Cardiac ventricle fibroblast (primary cell): ENCODE data around the gene UBXN1. TPM values are rescaled to one million over a fixed set of nuclear protein-coding genes. Genes with fewer than 3 reads are reported as not detected.

Experiments
- total RNA-seq: library from RNA; depleted of rRNA; stranded (reverse); fragments of >200 nt; gene quantifications from 2 replicates; pipeline ENCODE4 v1.2.3, GENCODE V29; 2015

Gene UBXN1
- total RNA-seq: 115 and 150 TPM in 2 replicates

DNA sequence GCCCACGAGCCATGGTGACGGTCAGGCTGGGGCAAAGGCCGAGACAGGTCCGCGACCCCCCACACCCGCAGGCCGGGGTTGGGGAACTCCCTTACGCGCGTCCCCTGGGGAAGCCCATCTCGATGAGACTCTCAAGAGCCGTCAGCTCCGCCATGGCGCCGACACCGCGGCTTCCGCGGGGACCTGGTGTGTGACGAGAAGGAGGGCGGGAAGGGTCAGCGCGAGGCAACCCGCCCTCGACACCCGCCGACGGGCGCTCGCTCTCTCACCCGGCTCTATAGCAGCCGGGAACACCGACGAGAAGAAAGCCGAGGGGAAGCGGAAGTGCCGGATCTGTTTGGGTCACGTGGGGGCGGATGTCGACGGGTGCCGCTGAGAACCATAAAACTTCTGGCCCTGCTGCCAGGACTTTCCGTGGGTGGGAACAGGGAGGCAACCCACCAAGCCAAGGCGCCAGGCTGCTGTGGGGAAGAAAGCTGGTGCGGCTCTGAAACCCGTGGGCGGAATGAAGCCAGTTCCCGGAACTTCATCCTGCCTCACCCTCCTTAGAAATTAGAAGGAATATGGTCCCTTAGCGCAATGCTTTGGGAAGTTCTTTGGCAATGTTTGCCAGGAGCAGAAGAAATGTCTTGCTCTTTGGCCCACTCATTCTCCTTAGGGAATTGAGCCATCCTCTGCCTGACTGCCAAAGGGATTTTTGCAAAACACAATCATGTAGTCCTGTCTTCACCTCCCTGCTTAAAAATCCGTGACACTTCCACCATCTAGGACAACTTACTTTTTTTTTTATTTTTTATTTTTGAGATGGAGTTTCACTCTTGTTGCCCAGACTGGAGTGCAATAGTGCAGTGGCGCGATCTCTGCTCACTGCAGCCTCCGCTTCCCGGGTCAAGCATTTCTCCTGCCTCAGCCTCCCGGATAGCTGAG lies at the start of gene UBXN1:
TSS of gene UBXN1 (minus strand) at position 304 of the 927 bp plus-strand sequence. CDS start at position 154, 150 bp downstream.

DNA sequence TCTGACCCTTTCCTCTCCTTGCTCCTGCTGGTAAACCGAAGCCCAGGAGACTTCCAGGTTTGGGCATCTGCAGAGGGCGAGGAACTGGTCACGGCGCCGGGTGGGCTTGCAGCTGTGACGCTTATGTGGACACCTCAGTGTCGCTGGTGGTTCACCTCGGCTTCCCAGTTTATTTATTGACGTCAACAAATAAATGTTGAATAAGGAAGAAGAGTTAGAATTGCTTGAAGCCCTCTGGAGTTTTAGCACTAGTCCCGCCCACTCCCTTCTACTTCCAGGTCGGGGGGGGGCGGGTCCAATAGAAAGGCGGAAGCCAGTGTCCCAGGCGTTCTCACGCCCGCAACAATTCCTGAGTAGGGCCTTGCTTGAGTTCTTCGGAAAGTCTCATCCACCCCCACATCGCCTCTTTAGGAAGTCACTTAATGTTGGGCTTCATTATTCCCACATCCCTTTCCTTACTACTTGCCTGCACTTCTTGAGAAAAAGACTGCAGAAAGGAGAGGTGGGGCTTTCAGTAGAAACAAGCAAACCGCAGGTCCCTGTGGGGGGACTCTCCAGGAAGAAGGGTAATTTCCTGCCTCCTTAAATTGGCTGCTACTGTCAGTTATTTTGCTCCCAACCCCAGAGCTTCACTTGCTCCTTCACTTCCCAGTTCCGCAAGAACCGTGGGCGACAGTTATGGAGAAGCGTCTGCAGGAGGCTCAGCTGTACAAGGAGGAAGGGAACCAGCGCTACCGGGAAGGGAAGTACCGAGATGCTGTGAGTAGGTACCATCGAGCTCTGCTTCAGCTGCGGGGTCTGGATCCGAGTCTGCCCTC lies 49.5 kb upstream of the UBXN1 start, which contains the start of gene TTC9C:
TSS of gene TTC9C (plus strand) at position 316 of the 818 bp plus-strand sequence. CDS start at position 679, 363 bp downstream.

DNA sequence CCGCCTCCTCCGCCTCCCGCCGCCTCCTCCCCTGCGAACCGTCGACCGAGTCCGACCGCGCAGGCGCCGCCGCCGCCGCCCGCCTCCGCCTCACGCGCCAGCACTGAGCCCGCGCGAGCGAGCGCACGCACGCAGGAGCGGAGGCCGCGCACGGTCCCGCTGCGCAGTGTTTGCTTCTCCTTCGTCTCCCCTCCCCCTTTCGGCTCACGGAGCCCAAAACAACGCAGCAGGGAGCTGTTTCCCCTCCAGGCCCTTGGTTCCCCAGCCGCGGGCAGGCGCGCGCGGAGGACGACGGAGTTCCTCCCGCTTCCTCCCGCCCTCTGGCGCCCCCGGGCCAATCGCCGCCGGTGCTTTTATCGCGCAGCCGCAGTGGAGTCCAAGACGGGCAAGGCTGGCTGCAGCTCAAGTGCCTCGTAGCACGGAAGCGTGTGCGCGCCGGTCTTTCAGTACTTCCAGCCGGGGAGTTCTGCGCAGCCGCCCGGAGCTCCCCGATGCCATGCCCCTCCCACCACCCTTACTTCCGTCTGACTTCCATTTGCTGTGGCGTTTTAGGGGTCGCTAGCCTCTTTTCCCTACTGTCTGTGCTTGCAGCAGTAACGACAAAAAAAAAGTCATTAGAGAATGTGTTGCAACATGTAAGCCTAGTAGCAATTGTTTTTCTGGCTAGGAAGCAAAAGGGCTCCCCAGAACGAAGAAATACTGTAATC lies 48.4 kb upstream of the UBXN1 start, which contains the start of gene HNRNPUL2:
TSS of gene HNRNPUL2 (minus strand) at position 293 of the 707 bp plus-strand sequence. CDS start 301 bp downstream, outside the sequence.

DNA sequence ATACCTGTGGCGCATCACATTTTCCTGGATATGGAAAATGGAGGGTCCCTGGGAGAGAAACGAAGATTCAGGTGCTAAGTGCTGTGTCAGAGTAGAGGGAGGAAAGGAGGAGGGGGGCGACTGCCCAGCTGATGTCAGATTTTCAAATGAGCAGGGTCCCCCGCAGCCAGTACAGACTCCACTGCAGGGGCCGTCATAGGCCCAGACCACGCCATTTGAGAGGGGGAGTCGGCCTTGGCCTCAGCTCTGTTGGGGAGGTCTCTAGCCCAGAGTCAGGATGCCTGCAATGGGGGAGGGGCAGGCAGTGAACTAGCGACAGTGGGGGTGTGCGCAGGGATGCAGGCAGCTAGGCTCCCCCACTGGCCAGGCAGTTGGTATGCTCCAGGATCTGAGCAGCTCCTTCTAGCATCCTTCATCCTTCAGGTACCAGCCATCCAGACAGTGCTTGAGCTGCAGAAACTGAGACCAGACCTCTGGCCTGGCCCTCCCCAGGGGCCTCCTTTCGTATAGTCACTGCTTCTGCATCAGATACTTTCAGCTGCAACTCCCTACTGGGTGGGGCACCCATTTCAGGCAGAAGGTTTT lies 28.5 kb upstream of the UBXN1 start, which contains the start of the genes BSCL2 and GNG3:
TSS of gene BSCL2 (minus strand) at position 148 of the 585 bp plus-strand sequence. CDS start 229 bp downstream, outside the sequence.
TSS of gene GNG3 (plus strand) at position 400 of the 585 bp plus-strand sequence. CDS start 620 bp downstream, outside the sequence.

GRCh38 chr11:62689421-62690183 lies 10.7 kb upstream of the UBXN1 start, which contains the start of gene LRRN4CL:
Gene LRRN4CL (minus strand): TSS chr11:62689530. CDS start chr11:62688508, 1,022 bp downstream.

GRCh38 chr11:62671608-62672389 lies 7.1 kb downstream of the UBXN1 start, which contains the start of the genes LBHD1 and UQCC3:
Gene LBHD1 (minus strand): TSS chr11:62672267. CDS start chr11:62670031, 2,236 bp downstream.
Gene UQCC3 (plus strand): TSS chr11:62671673. CDS start chr11:62671746, 73 bp downstream.

DNA sequence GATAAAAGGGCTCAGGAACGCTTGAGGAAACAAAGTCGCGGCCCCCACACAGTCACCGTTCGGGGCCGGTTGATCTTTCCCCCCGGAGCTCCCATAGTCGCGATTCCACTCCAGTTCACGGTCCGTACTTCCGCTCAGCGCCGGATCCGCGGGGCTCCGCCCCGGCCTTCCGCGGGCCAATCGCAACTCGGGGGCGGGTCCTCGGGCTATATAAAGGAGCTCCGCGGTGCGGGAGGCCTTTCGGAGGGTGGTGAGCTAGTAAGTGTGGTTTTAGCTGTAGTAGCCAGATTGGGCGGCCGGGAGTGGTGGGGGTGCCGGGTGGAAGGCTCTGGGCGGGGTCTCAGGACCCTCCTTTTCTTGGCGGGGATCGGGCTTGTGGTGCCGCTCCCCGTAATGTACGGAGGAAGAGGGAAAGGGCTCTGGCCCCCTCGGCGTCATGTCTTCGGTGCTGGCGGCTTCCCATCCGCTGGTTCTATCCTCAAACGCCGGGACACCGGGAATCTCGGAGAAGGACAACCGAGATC lies 13.7 kb downstream of the UBXN1 start, which contains the start of the genes C11orf98 and CSKMT:
TSS of gene C11orf98 (minus strand) at position 136 of the 524 bp plus-strand sequence. CDS start at position 95, 41 bp downstream.
TSS of gene CSKMT (plus strand) at position 238 of the 524 bp plus-strand sequence. CDS start 568 bp downstream, outside the sequence.

DNA sequence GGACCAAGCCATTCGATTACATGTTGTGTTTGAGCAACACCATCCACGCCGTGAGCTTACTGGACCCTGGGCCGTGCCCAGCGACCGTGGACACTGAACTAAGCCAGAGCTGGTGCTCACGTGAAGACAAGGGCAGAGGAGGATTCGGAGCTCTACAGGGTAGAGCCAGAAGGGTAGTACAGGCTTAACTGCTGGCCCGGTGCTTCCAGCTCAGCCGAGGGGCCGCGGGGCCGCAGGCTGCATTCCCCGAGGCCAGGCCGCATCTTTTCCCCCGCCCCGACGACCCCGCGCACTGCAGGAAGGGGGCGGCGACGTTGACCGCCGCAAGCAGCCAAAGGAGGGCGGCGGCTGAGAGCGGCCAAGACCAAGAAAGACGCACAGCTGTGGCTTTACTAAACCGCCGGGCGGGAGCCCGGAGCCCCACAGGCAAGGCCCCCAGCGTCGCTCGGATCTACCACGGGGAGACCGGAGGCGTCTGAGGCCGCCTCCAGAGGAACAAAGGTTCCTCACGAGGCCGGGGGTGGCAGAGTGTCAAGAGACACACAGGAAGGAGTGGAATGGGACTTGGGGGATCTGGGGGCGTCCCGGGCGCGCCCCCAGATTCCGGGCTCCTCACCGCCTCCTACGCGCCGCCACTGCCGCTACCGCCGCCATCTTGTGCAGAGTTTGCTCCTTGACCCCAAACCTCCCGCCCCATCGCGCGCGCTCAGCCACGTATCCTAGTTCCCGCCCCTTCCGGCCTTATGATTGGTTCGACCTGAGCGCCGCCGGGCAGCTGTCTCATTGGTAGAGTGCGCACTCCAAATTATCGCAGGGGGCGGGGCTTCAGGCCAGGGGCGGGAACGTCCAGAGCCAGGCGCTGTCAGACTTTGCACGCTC lies 32.7 kb downstream of the UBXN1 start, which contains the start of gene GANAB:
TSS of gene GANAB (minus strand) at position 668 of the 879 bp plus-strand sequence. CDS start at position 654, 14 bp downstream.

Other genes with a start within 250 kb of the UBXN1 start
- gene AHNAK, start 132.3 kb downstream of the UBXN1 start, total RNA-seq: 438 and 502 TPM in 2 replicates
- gene EEF1G, start 105.2 kb downstream of the UBXN1 start, total RNA-seq: 1,923 and 1,968 TPM in 2 replicates
- gene TUT1, start 87.5 kb downstream of the UBXN1 start, total RNA-seq: 10.5 and 11.9 TPM in 2 replicates
- gene MTA2, start 77.2 kb downstream of the UBXN1 start, total RNA-seq: 45.8 and 56.8 TPM in 2 replicates
- 50.7 and 57.5 TPM in 2 replicates for gene EML3, start 66.3 kb downstream of the UBXN1 start, total RNA-seq
- 24.8 and 25.3 TPM in 2 replicates for gene ROM1, start 65.8 kb downstream of the UBXN1 start, total RNA-seq
- 30.9 and 37.1 TPM in 2 replicates for gene B3GAT3, start 57.1 kb downstream of the UBXN1 start, total RNA-seq
- gene GANAB, start 32.5 kb downstream of the UBXN1 start, total RNA-seq: 322 and 338 TPM in 2 replicates
- 24.1 and 26.5 TPM in 2 replicates for gene INTS5, start 25.8 kb downstream of the UBXN1 start, total RNA-seq
- gene C11orf98, start 13.9 kb downstream of the UBXN1 start, total RNA-seq: 24.8 and 38.0 TPM in 2 replicates
- gene CSKMT, start 13.8 kb downstream of the UBXN1 start, total RNA-seq: 2.4 and 3.7 TPM in 2 replicates
- gene UQCC3, start 7.4 kb downstream of the UBXN1 start, total RNA-seq: 7.5 and 8.7 TPM in 2 replicates
- 4.2 and 7.4 TPM in 2 replicates for gene LBHD1, start 6.8 kb downstream of the UBXN1 start, total RNA-seq
- 8.5 and 15.5 TPM in 2 replicates for gene LRRN4CL, start 10.5 kb upstream of the UBXN1 start, total RNA-seq
- gene BSCL2, start 28.4 kb upstream of the UBXN1 start, total RNA-seq: 15.4 and 27.1 TPM in 2 replicates
- gene GNG3, start 28.6 kb upstream of the UBXN1 start, total RNA-seq: not detected in 2 replicates
- 18.1 and 23.8 TPM in 2 replicates for gene HNRNPUL2, start 48.4 kb upstream of the UBXN1 start, total RNA-seq
- 22.8 and 36.6 TPM in 2 replicates for gene TTC9C, start 49.4 kb upstream of the UBXN1 start, total RNA-seq
- gene ZBTB3, start 75.1 kb upstream of the UBXN1 start, total RNA-seq: 9.4 and 10.8 TPM in 2 replicates
- gene POLR2G, start 82.5 kb upstream of the UBXN1 start, total RNA-seq: 66.3 and 67.2 TPM in 2 replicates
- 11.8 and 13.9 TPM in 2 replicates for gene TAF6L, start 92.3 kb upstream of the UBXN1 start, total RNA-seq
- gene TMEM179B, start 108.3 kb upstream of the UBXN1 start, total RNA-seq: 60.1 and 80.1 TPM in 2 replicates
- 25.8 and 27.7 TPM in 2 replicates for gene TMEM223, start 112.9 kb upstream of the UBXN1 start, total RNA-seq
- 33.1 and 35.5 TPM in 2 replicates for gene NXF1, start 126.4 kb upstream of the UBXN1 start, total RNA-seq
- 31.7 and 41.2 TPM in 2 replicates for gene STX5, start 153.0 kb upstream of the UBXN1 start, total RNA-seq
- not detected in 2 replicates for gene TEX54, start 153.8 kb upstream of the UBXN1 start, total RNA-seq
- 24.5 and 29.2 TPM in 2 replicates for gene WDR74, start 160.5 kb upstream of the UBXN1 start, total RNA-seq
- 96.0 and 99.3 TPM in 2 replicates for gene SLC3A2, start 201.8 kb upstream of the UBXN1 start, total RNA-seq
- gene CHRM1, start 242.3 kb upstream of the UBXN1 start, total RNA-seq: not detected in 2 replicates